HG03342 (cell line): ENCODE data around the gene COX14.
A peak's percentile ranks its signal among the peaks of the same experiment; 100 is the strongest.
"Not testable (repeated sequence)": the region's sequence is repeated elsewhere in the genome, so short reads cannot be mapped to it uniquely, and the experiment has no call there.

Source experiments
- ATAC-seq: cut with Tn5 transposase; IDR thresholded peaks from one replicate; pipeline ENCODE4 v1.9.1; 2021; ENCODE audit warnings: mild to moderate bottlenecking, moderate library complexity; ENCODE audit not compliant: unreplicated experiment

COX14 gene

GRCh38 chr12:50111693-50112455 is at the start of gene COX14:
TSS of gene COX14 (plus strand) at chr12:50112236. CDS start at chr12:50120044, 7,808 bp downstream.
- ATAC-seq = peak; percentile 82

- ATAC-seq = no peak
These were observed 49.1 kb upstream of the COX14 start for GRCh38 chr12:50062728-50063460.

GRCh38 chr12:50065726-50066310 is 46.2 kb upstream of the COX14 start:
- no peak for ATAC-seq

- no peak for ATAC-seq
These were observed 45.6 kb upstream of the COX14 start for GRCh38 chr12:50066402-50066801.

GRCh38 chr12:50069069-50069468 is 43.0 kb upstream of the COX14 start:
- ATAC-seq = no peak

- ATAC-seq = no peak
These were observed 42.5 kb upstream of the COX14 start for GRCh38 chr12:50069539-50069938.

GRCh38 chr12:50070314-50071060 is 41.5 kb upstream of the COX14 start:
- ATAC-seq = no peak

GRCh38 chr12:50072198-50072907 is 39.7 kb upstream of the COX14 start:
- ATAC-seq = no peak

- no peak for ATAC-seq
These were observed 38.8 kb upstream of the COX14 start for GRCh38 chr12:50073206-50073605.

GRCh38 chr12:50073712-50074111 is 38.3 kb upstream of the COX14 start:
- no peak for ATAC-seq

- ATAC-seq = peak; percentile 86
These were observed 36.9 kb upstream of the COX14 start for GRCh38 chr12:50074936-50075807.

GRCh38 chr12:50075808-50076170 is 36.2 kb upstream of the COX14 start:
- no peak for ATAC-seq

GRCh38 chr12:50077099-50077498 is 34.9 kb upstream of the COX14 start:
- no peak for ATAC-seq

GRCh38 chr12:50078281-50078680 is 33.8 kb upstream of the COX14 start:
- no peak for ATAC-seq

GRCh38 chr12:50079771-50080170 is 32.3 kb upstream of the COX14 start:
- no peak for ATAC-seq

GRCh38 chr12:50081096-50081808 is 30.8 kb upstream of the COX14 start:
- no peak for ATAC-seq

- no peak for ATAC-seq
These were observed 29.4 kb upstream of the COX14 start for GRCh38 chr12:50082644-50083043.

GRCh38 chr12:50083301-50083700 is 28.7 kb upstream of the COX14 start:
- no peak for ATAC-seq

GRCh38 chr12:50084409-50084774 is 27.6 kb upstream of the COX14 start:
- not testable (repeated sequence) for ATAC-seq
